Neural progenitor cell (in vitro differentiated cells): Measurements from ENCODE around the gene CSHL1.

Experiments used
- EZH2 ChIP-seq: fragments of 200-600 bp; sonication (generic); IDR thresholded peaks from 2 replicates; pipeline ENCODE4 v1.6.1; 2017; ENCODE audit warnings: antibody characterized with exemption, mild to moderate bottlenecking, moderate library complexity
- EZH2phosphoT487 ChIP-seq: fragments of 200-600 bp; sonication (generic); IDR thresholded peaks from 2 replicates; pipeline ENCODE4 v1.6.1; 2017; ENCODE audit warnings: antibody characterized with exemption
- TF ChIP-seq, protein P1 (sequence below): fragments of 200-600 bp; sonication (generic); IDR thresholded peaks from 2 replicates; pipeline ENCODE4 v1.5.1; 2017; ENCODE audit warnings: antibody characterized with exemption, mild to moderate bottlenecking

DNA sequence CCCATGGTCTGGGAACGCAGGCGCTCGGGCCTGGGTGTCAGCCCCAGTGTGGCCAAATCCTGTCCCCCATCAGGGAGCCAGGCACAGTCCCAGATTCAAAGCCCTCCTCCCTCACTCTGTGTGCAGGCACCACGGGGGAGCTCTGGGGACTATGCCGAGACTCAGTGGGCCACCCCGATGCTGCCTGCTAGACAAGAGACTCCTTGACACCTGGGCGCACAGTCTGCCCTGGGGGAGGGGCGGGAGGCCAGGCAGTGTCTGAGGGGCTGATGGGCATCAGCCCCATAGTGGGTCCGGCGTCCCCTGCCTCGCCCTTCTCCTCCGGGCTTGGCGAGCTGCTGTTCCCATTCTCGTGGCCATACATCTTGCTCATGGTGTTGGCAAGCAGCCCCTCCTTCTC is 29.5 kb upstream of the CSHL1 start:
- TF ChIP-seq, protein P1, sequence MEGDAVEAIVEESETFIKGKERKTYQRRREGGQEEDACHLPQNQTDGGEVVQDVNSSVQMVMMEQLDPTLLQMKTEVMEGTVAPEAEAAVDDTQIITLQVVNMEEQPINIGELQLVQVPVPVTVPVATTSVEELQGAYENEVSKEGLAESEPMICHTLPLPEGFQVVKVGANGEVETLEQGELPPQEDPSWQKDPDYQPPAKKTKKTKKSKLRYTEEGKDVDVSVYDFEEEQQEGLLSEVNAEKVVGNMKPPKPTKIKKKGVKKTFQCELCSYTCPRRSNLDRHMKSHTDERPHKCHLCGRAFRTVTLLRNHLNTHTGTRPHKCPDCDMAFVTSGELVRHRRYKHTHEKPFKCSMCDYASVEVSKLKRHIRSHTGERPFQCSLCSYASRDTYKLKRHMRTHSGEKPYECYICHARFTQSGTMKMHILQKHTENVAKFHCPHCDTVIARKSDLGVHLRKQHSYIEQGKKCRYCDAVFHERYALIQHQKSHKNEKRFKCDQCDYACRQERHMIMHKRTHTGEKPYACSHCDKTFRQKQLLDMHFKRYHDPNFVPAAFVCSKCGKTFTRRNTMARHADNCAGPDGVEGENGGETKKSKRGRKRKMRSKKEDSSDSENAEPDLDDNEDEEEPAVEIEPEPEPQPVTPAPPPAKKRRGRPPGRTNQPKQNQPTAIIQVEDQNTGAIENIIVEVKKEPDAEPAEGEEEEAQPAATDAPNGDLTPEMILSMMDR: no peak
- TF ChIP-seq EZH2 (no peak), EZH2phosphoT487 (no peak)
